Tibial nerve (tissue), 4 donors: Measurements from ENCODE around the gene LDB3. TPM values are rescaled to one million over a fixed set of nuclear protein-coding genes. Genes with fewer than 3 reads are reported as not detected.

Source experiments
- DNase-seq, 2 donors: peaks; one replicate each; pipeline ENCODE4 v3.0.0-alpha.2; 2019; ENCODE audit warnings: low spot score in 2 of 2
- H3K27ac ChIP-seq, 4 donors: fragments of 200-600 bp; sonication (generic) in 3 of 4; one replicate each; pipeline ENCODE4 v1.5.1; 2017 to 2019; ENCODE audit warnings: mild to moderate bottlenecking in 1 of 4
- H3K27me3 ChIP-seq, 2 donors: fragments of 200-600 bp; sonication (generic) in 1 of 2; one replicate each; pipeline versions ENCODE4 v1.5.1 to v1.6.0; 2017 to 2019
- H3K36me3 ChIP-seq, 3 donors: fragments of 200-600 bp; sonication (generic); one replicate each; pipeline ENCODE4 v1.5.1; 2018 to 2019
- H3K4me1 ChIP-seq, 4 donors: fragments of 200-600 bp; sonication (generic) in 3 of 4; one replicate each; pipeline ENCODE4 v1.5.1; 2017 to 2019
- H3K4me3 ChIP-seq, 4 donors: fragments of 200-600 bp; sonication (generic) in 3 of 4; one replicate each; pipeline ENCODE4 v1.5.1; 2017 to 2019; ENCODE audit warnings: mild to moderate bottlenecking in 1 of 4, moderate library complexity in 1 of 4
- H3K9me3 ChIP-seq, 4 donors: fragments of 200-600 bp; sonication (generic) in 3 of 4; one replicate each; pipeline ENCODE4 v1.5.1; 2017 to 2019
- CTCF ChIP-seq, 5 experiments: fragments of 200-600 bp in 3 of 5; fragments of 450-650 bp in 2 of 5; sonication (generic) in 3 of 5; IDR thresholded peaks; one replicate each; pipeline ENCODE4 v1.5.1; 2016 to 2019; ENCODE audit warnings: antibody characterized with exemption in 5 of 5, mild to moderate bottlenecking in 3 of 5, moderate library complexity in 2 of 5
- EP300 ChIP-seq, 2 donors: sonication (generic); formaldehyde crosslinking; IDR thresholded peaks; one replicate each; pipeline ENCODE4 v1.6.1; 2017; ENCODE audit warnings: antibody characterized with exemption in 2 of 2, mild to moderate bottlenecking in 1 of 2
- POLR2A ChIP-seq, 2 donors: fragments of 450-650 bp; IDR thresholded peaks; one replicate each; pipeline ENCODE4 v1.6.1; 2017; ENCODE audit warnings: antibody characterized with exemption in 2 of 2, mild to moderate bottlenecking in 2 of 2, moderate library complexity in 2 of 2
- WGBS, 2 donors: methylation state at CpG; one replicate each; pipeline ENCODE4 v1.1.5; 2018; 5-methylcytosine and 5-hydroxymethylcytosine counted together
- total RNA-seq, 4 donors: library from RNA; depleted of rRNA; stranded (reverse); fragments of >200 nt; gene quantifications; one replicate each; pipeline ENCODE4 v1.1.0, GENCODE V29; 2016

Gene LDB3
- total RNA-seq, 4 donors from 2014 or later, result 5.4 to 18.6 (median 7.5) TPM

DNA sequence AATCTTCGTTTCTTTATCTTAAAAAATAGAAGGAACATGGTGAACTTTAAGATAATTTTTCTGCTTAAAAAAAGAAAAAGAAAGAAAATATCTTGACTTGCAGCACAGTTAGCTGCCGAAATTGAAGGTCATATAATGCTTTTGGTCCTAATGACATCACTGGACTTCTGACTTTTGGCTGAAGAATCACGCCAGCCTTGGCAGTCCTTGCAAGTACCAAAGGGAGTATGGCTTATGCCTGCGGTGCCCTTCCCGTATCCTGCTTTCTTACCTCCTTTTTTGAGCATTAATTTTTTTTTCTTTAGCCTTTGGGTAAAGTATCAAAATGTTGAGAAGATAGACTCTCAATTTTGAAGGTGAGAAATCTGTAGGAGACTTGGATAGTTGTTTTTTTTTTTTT is 95.1 kb downstream of the LDB3 start:
- TF ChIP-seq EP300 (IDR thresholded peaks at IDR 0.05) (no peak), CTCF (IDR thresholded peaks at IDR 0.05) (no peak), POLR2A (IDR thresholded peaks at IDR 0.05) (no peak)
- Histone ChIP-seq H3K4me1 (peaks cover 0 to 66% (median 5%) of the 10 kb centered on the region in 4 donors), H3K27me3 (no peaks in the 10 kb centered on the region), H3K9me3 (no peaks in the 10 kb centered on the region), H3K4me3 (no peak overlapping the region), H3K27ac (no peak overlapping the region), H3K36me3 (no peaks in the 10 kb centered on the region)
- WGBS, 2 donors, result 74 to 80% methylated on average over 5 of the region's 5 CpGs
- DNase-seq, result no peak

- H3K4me1 ChIP-seq, result peaks cover 0 to 68% (median 9%) of the 10 kb centered on the region in 4 donors
- DNase-seq, result no peak
- H3K27ac ChIP-seq, result no peak overlapping the region
- no peaks in the 10 kb centered on the region for H3K36me3 ChIP-seq
- no peak overlapping the region for H3K4me3 ChIP-seq
- TF ChIP-seq EP300 (IDR thresholded peaks at IDR 0.05) (no peak), CTCF (IDR thresholded peaks at IDR 0.05) (no peak), POLR2A (IDR thresholded peaks at IDR 0.05) (no peak)
- H3K9me3 ChIP-seq, result no peaks in the 10 kb centered on the region
- no peaks in the 10 kb centered on the region for H3K27me3 ChIP-seq
- WGBS, 2 donors, result 72 to 88% methylated on average over 2 of the region's 2 CpGs
Measured at GRCh38 chr10:86765548-86765947, 97.2 kb downstream of the LDB3 start.

DNA sequence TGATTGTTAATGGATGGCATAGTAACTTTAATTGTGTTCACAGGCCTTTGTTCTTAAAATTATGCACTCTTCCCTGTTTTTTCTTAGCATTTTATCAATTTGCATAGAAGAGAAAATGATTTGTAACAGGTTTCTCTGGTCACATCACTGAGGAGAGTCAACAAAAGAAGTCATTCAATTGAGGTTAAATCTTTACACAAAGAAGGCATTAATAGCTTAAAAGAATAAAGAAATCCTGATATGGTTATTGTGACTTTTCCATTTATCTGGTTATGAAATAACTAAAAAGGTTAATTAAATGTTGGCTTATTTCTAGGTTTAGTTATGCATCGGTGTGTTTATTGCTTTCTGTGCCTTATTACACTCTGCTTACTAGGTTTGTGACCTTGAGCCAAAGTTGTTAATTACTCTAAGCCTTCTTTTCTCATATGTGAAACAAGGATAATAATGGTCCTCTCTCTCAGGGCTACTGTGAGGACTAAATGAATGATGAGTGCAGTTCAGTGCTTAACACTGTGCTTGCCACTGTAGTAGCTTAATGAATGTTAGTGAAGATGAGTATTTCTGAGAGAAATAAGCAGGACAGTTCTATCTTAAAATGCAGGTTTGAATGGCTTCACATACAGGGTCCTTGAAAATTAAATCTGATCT is 100.2 kb downstream of the LDB3 start:
- TF ChIP-seq CTCF (IDR thresholded peaks at IDR 0.05) (no peak), POLR2A (IDR thresholded peaks at IDR 0.05) (no peak), EP300 (IDR thresholded peaks at IDR 0.05) (no peak)
- no peak overlapping the region for H3K27ac ChIP-seq
- H3K9me3 ChIP-seq, result no peaks in the 10 kb centered on the region
- H3K36me3 ChIP-seq, result no peaks in the 10 kb centered on the region
- DNase-seq, result no peak
- H3K4me1 ChIP-seq, result peaks cover 0 to 56% (median 9%) of the 10 kb centered on the region in 4 donors
- 36 to 45% methylated on average over 1 of the region's 1 CpG for WGBS, 2 donors
- H3K4me3 ChIP-seq, result no peak overlapping the region
- H3K27me3 ChIP-seq, result no peaks in the 10 kb centered on the region

GRCh38 chr10:86769991-86770390 is 101.7 kb downstream of the LDB3 start:
- DNase-seq, result no peak
- H3K4me1 ChIP-seq, result peaks cover 0 to 63% (median 10%) of the 10 kb centered on the region in 4 donors
- 95 to 96% methylated on average over 9 to 10 of the region's 10 CpGs for WGBS, 2 donors
- H3K27ac ChIP-seq, result no peak overlapping the region
- TF ChIP-seq EP300 (IDR thresholded peaks at IDR 0.05) (no peak), POLR2A (IDR thresholded peaks at IDR 0.05) (no peak), CTCF (IDR thresholded peaks at IDR 0.05) (no peak)
- no peaks in the 10 kb centered on the region for H3K27me3 ChIP-seq
- no peaks in the 10 kb centered on the region for H3K36me3 ChIP-seq
- no peaks in the 10 kb centered on the region for H3K9me3 ChIP-seq
- H3K4me3 ChIP-seq, result no peak overlapping the region

DNA sequence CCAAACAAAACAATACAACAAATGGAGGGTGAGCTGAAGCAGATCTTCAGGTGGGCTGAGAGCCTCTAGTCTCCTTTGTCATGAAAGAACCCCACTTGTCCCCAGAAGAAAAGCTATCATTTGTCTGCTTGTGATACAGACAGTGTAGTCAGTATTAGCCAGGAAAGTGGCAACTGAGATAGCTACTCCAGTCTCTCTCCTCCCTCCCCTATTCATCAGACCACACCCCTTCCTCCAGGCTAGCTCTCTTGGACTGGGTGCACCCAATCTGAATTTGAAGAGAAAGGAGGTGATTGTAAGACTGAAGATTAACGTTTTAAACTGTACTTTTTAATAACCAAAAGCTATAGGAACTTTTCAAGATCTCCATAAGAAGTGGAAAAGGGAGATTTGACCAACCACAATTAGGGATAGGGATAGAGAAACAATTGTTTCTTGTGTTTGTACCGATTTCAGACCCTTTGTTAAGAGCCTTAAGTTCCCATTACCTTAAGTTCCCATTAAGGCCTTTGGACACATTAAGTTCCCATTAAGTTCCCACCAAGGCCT is 102.2 kb downstream of the LDB3 start:
- no peak overlapping the region for H3K4me3 ChIP-seq
- H3K27ac ChIP-seq, result no peak overlapping the region
- H3K36me3 ChIP-seq, result no peaks in the 10 kb centered on the region
- no peak for DNase-seq
- H3K27me3 ChIP-seq, result no peaks in the 10 kb centered on the region
- TF ChIP-seq EP300 (IDR thresholded peaks at IDR 0.05), result no peak
- peaks cover 0 to 68% (median 12%) of the 10 kb centered on the region in 4 donors for H3K4me1 ChIP-seq
- WGBS, 2 donors, result 30 to 38% methylated on average over 2 of the region's 2 CpGs
- no peaks in the 10 kb centered on the region for H3K9me3 ChIP-seq
